Astrocyte (in vitro differentiated cells and primary cell): ENCODE data around the gene SVOPL. TPM values are rescaled to one million over a fixed set of nuclear protein-coding genes. Genes with fewer than 3 reads are reported as not detected.

Source experiments
- DNase-seq: peaks from one replicate; pipeline ENCODE4 v3.0.0-alpha.2; 2010; ENCODE audit warnings: low read depth
- FAIRE-seq: peaks from 2 replicates; lab custom pipeline; 2011; peaks lifted over from hg19 to GRCh38; lab: Jason Lieb, UNC
- H2AFZ ChIP-seq: 2 replicates; pipeline ENCODE4 v1.6.0; 2012; ENCODE audit warnings: low read depth, low read length, inconsistent platforms
- H3K27ac ChIP-seq: 2 replicates; pipeline ENCODE4 v1.5.1; 2011; ENCODE audit warnings: low read depth, low read length, inconsistent platforms
- H3K27me3 ChIP-seq: 2 replicates; pipeline ENCODE4 v1.6.0; 2011; ENCODE audit warnings: low read length, inconsistent platforms; ENCODE audit not compliant: insufficient read depth
- H3K36me3 ChIP-seq: 2 replicates; pipeline ENCODE4 v1.5.1; 2011; ENCODE audit warnings: low read length, inconsistent platforms; ENCODE audit not compliant: insufficient read depth
- H3K4me1 ChIP-seq: 2 replicates; pipeline ENCODE4 v1.5.1; 2011; ENCODE audit warnings: low read length, inconsistent platforms; ENCODE audit not compliant: insufficient read depth
- H3K4me2 ChIP-seq: 2 replicates; pipeline ENCODE4 v1.6.0; 2012; ENCODE audit warnings: low read length, inconsistent platforms
- H3K4me3 ChIP-seq: 2 replicates; pipeline ENCODE4 v1.5.1; 2011; ENCODE audit warnings: low read depth, mild to moderate bottlenecking, low read length, inconsistent platforms; ENCODE audit not compliant: insufficient read depth
- H3K79me2 ChIP-seq: 2 replicates; pipeline ENCODE4 v1.6.0; 2012; ENCODE audit warnings: mild to moderate bottlenecking, low read length, inconsistent platforms; ENCODE audit not compliant: insufficient read depth
- H3K9ac ChIP-seq: 2 replicates; pipeline ENCODE4 v1.6.0; 2012; ENCODE audit warnings: mild to moderate bottlenecking, low read length, inconsistent platforms
- H3K9me3 ChIP-seq: 2 replicates; pipeline ENCODE4 v1.5.1; 2012; ENCODE audit warnings: low read depth, mild to moderate bottlenecking, low read length, inconsistent platforms; ENCODE audit not compliant: insufficient read depth
- H4K20me1 ChIP-seq: 2 replicates; pipeline ENCODE4 v1.6.0; 2012; ENCODE audit warnings: low read length, inconsistent platforms; ENCODE audit not compliant: insufficient read depth
- H3K27ac Mint-ChIP-seq: one replicate; pipeline ENCODE4 v1.8.0; 2021; ENCODE audit warnings: mild to moderate bottlenecking, mixed read lengths; ENCODE audit not compliant: unreplicated experiment
- H3K27me3 Mint-ChIP-seq: one replicate; pipeline ENCODE4 v1.8.0; 2021; ENCODE audit warnings: low read depth, mixed read lengths; ENCODE audit not compliant: unreplicated experiment
- H3K36me3 Mint-ChIP-seq: one replicate; pipeline ENCODE4 v1.8.0; 2021; ENCODE audit warnings: low read depth, mixed read lengths; ENCODE audit not compliant: unreplicated experiment
- H3K4me1 Mint-ChIP-seq: one replicate; pipeline ENCODE4 v1.8.0; 2021; ENCODE audit warnings: low read depth, mixed read lengths; ENCODE audit not compliant: unreplicated experiment
- H3K4me3 Mint-ChIP-seq: one replicate; pipeline ENCODE4 v1.8.0; 2021; ENCODE audit warnings: mild to moderate bottlenecking, moderate library complexity, mixed read lengths; ENCODE audit not compliant: unreplicated experiment
- H3K9me3 Mint-ChIP-seq: one replicate; pipeline ENCODE4 v1.8.0; 2021; ENCODE audit warnings: mild to moderate bottlenecking, mixed read lengths; ENCODE audit not compliant: unreplicated experiment
- CTCF ChIP-seq: IDR thresholded peaks from 2 replicates; pipeline ENCODE4 v1.5.1; 2011; ENCODE audit warnings: low read depth, mild to moderate bottlenecking, inconsistent platforms, low read length, moderate library complexity; ENCODE audit not compliant: insufficient read depth
- EZH2 ChIP-seq: IDR thresholded peaks from 2 replicates; pipeline ENCODE4 v1.6.1; 2012; ENCODE audit warnings: mild to moderate bottlenecking, low read length, inconsistent platforms; ENCODE audit not compliant: insufficient read depth
- total RNA-seq: library from RNA; stranded (reverse); gene quantifications from 2 replicates; pipeline ENCODE4 v1.2.1, GENCODE V29; 2021

The SVOPL gene
- total RNA-seq, 1 donor from 2014 or later: 0.34 TPM

GRCh38 chr7:138555684-138556083, 145.5 kb downstream of the SVOPL start:
- Histone ChIP-seq H3K79me2 (no peaks in the 10 kb centered on the region), H3K4me2 (no peak overlapping the region), H3K27me3 (no peaks in the 10 kb centered on the region), H3K27ac (no peak overlapping the region), H2AFZ (no peak overlapping the region), H3K4me1 (no peaks in the 10 kb centered on the region), H4K20me1 (no peaks in the 10 kb centered on the region), H3K36me3 (peaks cover 56% of the 10 kb centered on the region), H3K9me3 (peaks cover 30% of the 10 kb centered on the region), H3K9ac (no peak overlapping the region), H3K4me3 (no peak overlapping the region)
- Mint-ChIP-seq H3K27ac (no peak overlapping the region), H3K4me3 (no peak overlapping the region), H3K27me3 (no peaks in the 10 kb centered on the region), H3K36me3 (peaks cover 64% of the 10 kb centered on the region), H3K9me3 (peaks cover 28% of the 10 kb centered on the region), H3K4me1 (no peaks in the 10 kb centered on the region)
- no peak for FAIRE-seq
- TF ChIP-seq EZH2 (no peak), CTCF (no peak)
- no peak for DNase-seq

DNA sequence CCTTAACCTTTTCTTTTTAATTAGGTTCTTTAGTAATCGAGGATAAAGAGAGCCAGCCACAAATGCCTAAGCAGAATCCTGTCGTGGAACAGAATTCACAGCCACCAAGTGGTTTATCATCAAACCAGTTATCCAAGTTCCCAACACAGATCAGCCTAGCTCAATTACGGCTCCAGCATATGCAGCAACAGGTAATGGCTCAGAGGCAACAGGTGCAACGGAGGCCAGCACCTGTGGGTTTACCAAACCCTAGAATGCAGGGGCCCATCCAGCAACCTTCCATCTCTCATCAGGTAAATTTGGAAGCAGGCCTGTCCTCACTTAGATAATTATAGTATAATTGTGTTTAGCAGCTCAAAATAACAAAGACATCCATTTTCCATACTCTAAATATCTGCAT, 146.5 kb downstream of the SVOPL start:
- H3K27me3 Mint-ChIP-seq: no peaks in the 10 kb centered on the region
- H3K9ac ChIP-seq: no peak overlapping the region
- no peak overlapping the region for H3K4me3 Mint-ChIP-seq
- DNase-seq (no peak), FAIRE-seq (no peak)
- peaks cover 56% of the 10 kb centered on the region for H3K36me3 Mint-ChIP-seq
- no peak overlapping the region for H3K4me3 ChIP-seq
- no peaks in the 10 kb centered on the region for H3K79me2 ChIP-seq
- no peaks in the 10 kb centered on the region for H4K20me1 ChIP-seq
- no peak overlapping the region for H3K27ac ChIP-seq
- H3K27me3 ChIP-seq: no peaks in the 10 kb centered on the region
- no peak overlapping the region for H2AFZ ChIP-seq
- H3K4me1 ChIP-seq: no peaks in the 10 kb centered on the region
- peaks cover 30% of the 10 kb centered on the region for H3K9me3 ChIP-seq
- H3K4me1 Mint-ChIP-seq: no peaks in the 10 kb centered on the region
- peaks cover 53% of the 10 kb centered on the region for H3K36me3 ChIP-seq
- no peak overlapping the region for H3K4me2 ChIP-seq
- H3K27ac Mint-ChIP-seq: no peak overlapping the region
- H3K9me3 Mint-ChIP-seq: peaks cover 28% of the 10 kb centered on the region
- no peak for TF ChIP-seq CTCF
- TF ChIP-seq EZH2: no peak

- Histone ChIP-seq H3K79me2 (no peaks in the 10 kb centered on the region), H2AFZ (no peak overlapping the region), H3K4me1 (no peaks in the 10 kb centered on the region), H3K9ac (no peak overlapping the region), H3K4me3 (no peak overlapping the region), H4K20me1 (no peaks in the 10 kb centered on the region), H3K9me3 (peaks cover 29% of the 10 kb centered on the region), H3K4me2 (no peak overlapping the region), H3K36me3 (peaks cover 50% of the 10 kb centered on the region), H3K27ac (no peak overlapping the region), H3K27me3 (no peaks in the 10 kb centered on the region)
- DNase-seq: no peak
- Mint-ChIP-seq H3K36me3 (peaks cover 47% of the 10 kb centered on the region), H3K4me3 (no peak overlapping the region), H3K4me1 (no peaks in the 10 kb centered on the region), H3K27me3 (no peaks in the 10 kb centered on the region), H3K9me3 (peaks cover 23% of the 10 kb centered on the region), H3K27ac (no peak overlapping the region)
- no peak for FAIRE-seq
- TF ChIP-seq EZH2: no peak
- TF ChIP-seq CTCF: no peak
These were observed 147.4 kb downstream of the SVOPL start for GRCh38 chr7:138553805-138554204.
